Peyer's patch (tissue), 4 donors: ENCODE data around the gene SLC13A5. TPM values are rescaled to one million over a fixed set of nuclear protein-coding genes. Genes with fewer than 3 reads are reported as not detected.

Experiments
- DNase-seq, 3 donors: peaks; one replicate each; pipeline ENCODE4 v3.0.0-alpha.2; 2017 to 2019
- H3K27ac ChIP-seq, 4 donors: fragments of 200-600 bp; sonication (generic); one replicate each; pipeline ENCODE4 v1.5.1; 2016 to 2019
- H3K27me3 ChIP-seq, 2 donors: fragments of 200-600 bp; sonication (generic); one replicate each; pipeline ENCODE4 v1.5.1; 2019
- H3K36me3 ChIP-seq, 3 donors: fragments of 200-600 bp; sonication (generic); one replicate each; pipeline ENCODE4 v1.5.1; 2016 to 2019
- H3K4me1 ChIP-seq, 4 donors: fragments of 200-600 bp; sonication (generic); one replicate each; pipeline ENCODE4 v1.5.1; 2016 to 2019
- H3K4me3 ChIP-seq, 4 donors: fragments of 200-600 bp; sonication (generic); 1 replicate in 3 of 4; 2 replicates in 1 of 4; pipeline ENCODE4 v1.5.1; 2016 to 2019; ENCODE audit warnings: mild to moderate bottlenecking in 1 of 4
- H3K9me3 ChIP-seq, 4 donors: fragments of 200-600 bp; sonication (generic); one replicate each; pipeline ENCODE4 v1.5.1; 2016 to 2019; ENCODE audit warnings: mild to moderate bottlenecking in 1 of 4
- CTCF ChIP-seq, 6 experiments: fragments of 450-650 bp in 4 of 6; fragments of 200-600 bp in 2 of 6; sonication (generic) in 1 of 6; IDR thresholded peaks; one replicate each; pipeline ENCODE4 v1.5.1; 2017 to 2019; ENCODE audit warnings: antibody characterized with exemption in 6 of 6, mild to moderate bottlenecking in 3 of 6, moderate library complexity in 1 of 6
- POLR2A ChIP-seq, 2 donors: fragments of 450-650 bp; IDR thresholded peaks; one replicate each; pipeline ENCODE4 v1.5.1; 2017; ENCODE audit warnings: antibody characterized with exemption in 2 of 2, mild to moderate bottlenecking in 2 of 2, moderate library complexity in 2 of 2
- total RNA-seq, 4 donors: library from RNA; depleted of rRNA; stranded (reverse); fragments of >200 nt; gene quantifications; one replicate each; pipeline ENCODE4 v1.1.0, GENCODE V29; 2016

SLC13A5 gene
- total RNA-seq, 4 donors from 2014 or later, result not detected

GRCh38 chr17:6704470-6705052 is 8.6 kb downstream of the SLC13A5 start:
- DNase-seq, result no peak
- TF ChIP-seq CTCF (IDR thresholded peaks at IDR 0.05), result no peak
- no peak for TF ChIP-seq POLR2A (IDR thresholded peaks at IDR 0.05)
- Histone ChIP-seq H3K4me1 (no peaks in the 10 kb centered on the region), H3K4me3 (no peak overlapping the region), H3K9me3 (no peaks in the 10 kb centered on the region), H3K36me3 (no peaks in the 10 kb centered on the region), H3K27me3 (no peaks in the 10 kb centered on the region), H3K27ac (no peak overlapping the region)

GRCh38 chr17:6703751-6704150 is 9.4 kb downstream of the SLC13A5 start:
- Histone ChIP-seq H3K9me3 (no peaks in the 10 kb centered on the region), H3K36me3 (no peaks in the 10 kb centered on the region), H3K4me1 (no peaks in the 10 kb centered on the region), H3K27ac (no peak overlapping the region), H3K27me3 (no peaks in the 10 kb centered on the region), H3K4me3 (no peak overlapping the region)
- no peak for DNase-seq
- TF ChIP-seq POLR2A (IDR thresholded peaks at IDR 0.05) (no peak), CTCF (IDR thresholded peaks at IDR 0.05) (no peak)

GRCh38 chr17:6702567-6703215 is 10.5 kb downstream of the SLC13A5 start:
- Histone ChIP-seq H3K4me1 (no peaks in the 10 kb centered on the region), H3K36me3 (no peaks in the 10 kb centered on the region), H3K9me3 (no peaks in the 10 kb centered on the region), H3K27me3 (no peaks in the 10 kb centered on the region), H3K4me3 (no peak overlapping the region), H3K27ac (no peak overlapping the region)
- TF ChIP-seq POLR2A (IDR thresholded peaks at IDR 0.05) (no peak), CTCF (IDR thresholded peaks at IDR 0.05) (no peak)
- DNase-seq, result no peak

GRCh38 chr17:6701719-6702118 is 11.4 kb downstream of the SLC13A5 start:
- no peak overlapping the region for H3K27ac ChIP-seq
- peak in 1 of 3 donors; percentile 26 for DNase-seq
- H3K4me1 ChIP-seq, result no peaks in the 10 kb centered on the region
- no peaks in the 10 kb centered on the region for H3K9me3 ChIP-seq
- no peaks in the 10 kb centered on the region for H3K36me3 ChIP-seq
- no peak overlapping the region for H3K4me3 ChIP-seq
- H3K27me3 ChIP-seq, result no peaks in the 10 kb centered on the region
- TF ChIP-seq POLR2A (IDR thresholded peaks at IDR 0.05) (no peak), CTCF (IDR thresholded peaks at IDR 0.05) (no peak)

GRCh38 chr17:6700948-6701307 is 12.2 kb downstream of the SLC13A5 start:
- no peak for DNase-seq
- no peak for TF ChIP-seq POLR2A (IDR thresholded peaks at IDR 0.05)
- TF ChIP-seq CTCF (IDR thresholded peaks at IDR 0.05), result no peak
- Histone ChIP-seq H3K4me3 (no peak overlapping the region), H3K4me1 (no peaks in the 10 kb centered on the region), H3K9me3 (no peaks in the 10 kb centered on the region), H3K27ac (no peak overlapping the region), H3K36me3 (no peaks in the 10 kb centered on the region), H3K27me3 (no peaks in the 10 kb centered on the region)
